Embryonic facial prominence (tissue), 1 donor: ENCODE data around the gene ABI3.

Source experiments
- DNase-seq: peaks from one replicate; pipeline ENCODE4 v3.0.0-alpha.2; 2016; ENCODE audit errors: extremely low spot score

The ABI3 gene

GRCh38 chr17:49225554-49226236 is 15.2 kb downstream of the ABI3 start:
- no peak for DNase-seq

DNA sequence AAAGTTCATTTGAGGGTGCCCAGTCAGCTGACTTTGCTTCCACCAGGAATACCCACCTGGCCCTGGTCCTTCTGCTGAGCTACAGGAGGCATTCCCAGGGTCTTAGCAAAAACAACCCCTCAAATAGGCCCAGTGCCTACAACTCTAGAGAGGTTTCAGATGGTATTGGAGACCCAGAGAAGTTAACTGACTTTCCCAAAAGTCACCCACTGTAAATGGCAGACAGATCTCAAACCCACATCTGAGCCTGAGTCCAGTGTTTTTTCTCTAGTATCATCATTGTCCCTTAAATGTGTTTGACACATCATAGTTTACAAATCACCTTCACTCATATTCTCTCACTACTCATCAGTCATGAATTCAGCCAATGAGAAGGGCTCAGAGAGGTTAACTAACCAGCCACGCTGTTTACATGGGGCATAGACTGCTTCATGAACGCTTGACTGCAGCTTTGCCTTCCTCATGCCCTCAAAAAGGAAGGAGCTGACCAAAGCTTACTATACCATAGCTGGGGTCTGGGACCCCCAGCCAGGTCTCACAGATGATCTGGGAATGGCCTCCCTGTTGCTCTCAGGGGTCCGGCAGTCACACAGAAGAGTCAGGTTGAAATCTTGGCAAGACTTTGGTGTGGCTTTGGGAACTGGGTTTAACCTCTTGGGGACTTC is 16.4 kb downstream of the ABI3 start:
- DNase-seq = no peak

DNA sequence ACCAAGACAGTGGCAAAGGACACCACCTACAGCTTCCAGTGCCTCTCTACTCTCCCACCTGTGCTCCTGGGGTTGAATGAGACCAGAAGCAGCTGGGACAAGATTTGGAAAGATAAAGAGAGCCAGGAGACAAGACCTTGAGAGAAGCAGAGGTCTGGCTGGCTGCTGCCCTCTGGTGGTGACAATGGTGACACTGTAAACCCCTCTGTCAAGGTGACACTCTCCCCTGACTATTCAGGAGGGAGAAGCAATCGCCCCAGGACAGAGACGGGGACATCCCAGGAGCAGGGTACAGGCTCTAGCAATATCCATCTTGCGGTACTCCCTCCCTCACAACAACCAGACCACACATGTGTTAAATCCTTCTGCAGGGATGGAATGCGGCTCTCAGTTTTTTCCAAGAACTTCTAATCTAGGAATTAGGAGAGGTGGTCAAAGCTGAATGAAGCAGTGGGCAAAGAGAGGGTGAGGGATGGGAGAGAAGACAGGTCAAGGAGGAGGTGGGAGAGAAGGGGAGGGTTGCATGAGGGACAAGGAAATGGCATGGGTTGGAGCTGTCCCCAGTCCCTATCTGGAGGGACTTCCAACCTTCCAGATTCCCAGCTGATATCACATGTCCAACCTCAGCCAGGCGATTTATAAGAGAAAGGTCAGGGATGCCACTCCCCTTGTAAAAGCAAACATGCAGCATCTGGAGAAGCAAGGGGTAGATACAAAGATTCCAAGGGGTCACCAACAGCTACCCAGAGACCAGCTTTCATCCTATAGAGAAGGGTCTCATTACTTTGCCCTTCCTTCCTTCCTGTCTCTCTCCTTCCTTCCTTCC is 17.1 kb downstream of the ABI3 start:
- DNase-seq = no peak

GRCh38 chr17:49229076-49229804 is 18.7 kb downstream of the ABI3 start:
- DNase-seq = no peak

- no peak for DNase-seq
Observed at GRCh38 chr17:49229805-49230600, 19.5 kb downstream of the ABI3 start.

DNA sequence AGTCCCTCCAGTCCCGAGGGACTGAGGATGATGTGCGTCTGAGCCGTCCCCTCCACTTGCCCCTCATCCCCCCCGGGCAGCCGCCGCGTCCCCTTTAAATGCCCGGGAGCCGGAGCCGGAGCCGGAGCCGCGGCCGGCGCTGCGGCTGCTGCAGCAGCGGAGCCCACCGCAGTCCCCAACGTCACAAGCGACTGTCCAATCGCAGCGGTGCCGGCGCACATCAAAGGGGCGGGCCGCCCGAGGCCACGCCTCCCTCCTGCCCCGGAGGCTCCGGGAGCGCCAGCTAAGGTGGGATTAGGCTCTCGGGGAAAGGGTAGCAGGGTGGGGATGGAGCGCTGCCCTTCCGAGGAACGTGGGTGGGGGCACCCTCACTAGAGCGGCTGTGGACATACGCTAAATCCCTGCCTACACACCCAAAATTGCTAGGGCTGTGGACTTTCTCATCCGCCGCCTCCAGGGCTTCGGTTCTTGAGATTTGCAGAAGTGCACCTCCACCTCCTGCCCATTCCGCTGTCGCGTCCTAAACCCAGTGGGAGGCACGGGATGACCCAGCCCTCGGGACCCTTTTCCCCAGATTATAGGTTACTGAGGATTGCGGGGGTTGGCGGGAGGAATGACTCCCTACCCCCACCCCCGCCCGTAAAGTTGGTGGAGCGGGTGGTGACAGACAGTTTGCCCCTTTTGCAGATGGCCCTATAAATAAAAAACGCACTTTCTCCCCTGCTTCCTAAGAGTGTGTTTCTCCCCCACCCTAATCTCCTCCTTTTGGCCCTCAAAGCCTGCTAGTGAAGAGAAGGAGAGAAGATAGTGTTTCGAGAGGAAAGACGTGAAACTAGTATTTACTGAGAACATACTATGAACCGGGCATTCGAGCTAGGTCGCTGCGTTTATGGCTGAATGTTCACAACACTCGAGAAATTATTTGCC is 20.4 kb downstream of the ABI3 start, which contains the start of gene PHOSPHO1:
Gene PHOSPHO1, minus strand, starts transcription at position 152 of the 927 bp plus-strand sequence. CDS start 4,096 bp downstream, outside the sequence.
- peak; percentile 37 for DNase-seq

GRCh38 chr17:49231563-49231894 is 21.0 kb downstream of the ABI3 start:
- DNase-seq = no peak

GRCh38 chr17:49234509-49235080 is 24.1 kb downstream of the ABI3 start:
- no peak for DNase-seq

- no peak for DNase-seq
Observed at GRCh38 chr17:49235896-49236295, 25.4 kb downstream of the ABI3 start.

DNA sequence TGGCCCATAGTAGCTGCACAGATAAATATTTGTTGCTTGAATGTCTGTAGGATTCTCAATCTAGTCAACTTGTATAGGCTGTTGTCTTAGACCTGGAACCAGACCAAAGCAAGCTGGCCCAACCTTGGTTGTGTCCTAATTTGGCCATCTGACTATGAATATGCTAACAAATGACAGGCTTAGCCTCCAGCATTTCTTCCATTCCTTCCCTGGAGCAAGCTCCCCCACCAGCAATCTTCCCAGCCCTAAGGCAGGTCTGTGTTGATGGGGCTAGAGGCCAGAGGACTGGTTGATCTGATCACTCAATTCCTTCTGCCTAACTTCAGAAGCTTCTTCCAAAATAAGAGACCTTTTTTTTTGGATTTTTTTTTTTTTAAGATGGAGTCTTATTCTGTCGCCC is 29.5 kb downstream of the ABI3 start:
- no peak for DNase-seq

DNA sequence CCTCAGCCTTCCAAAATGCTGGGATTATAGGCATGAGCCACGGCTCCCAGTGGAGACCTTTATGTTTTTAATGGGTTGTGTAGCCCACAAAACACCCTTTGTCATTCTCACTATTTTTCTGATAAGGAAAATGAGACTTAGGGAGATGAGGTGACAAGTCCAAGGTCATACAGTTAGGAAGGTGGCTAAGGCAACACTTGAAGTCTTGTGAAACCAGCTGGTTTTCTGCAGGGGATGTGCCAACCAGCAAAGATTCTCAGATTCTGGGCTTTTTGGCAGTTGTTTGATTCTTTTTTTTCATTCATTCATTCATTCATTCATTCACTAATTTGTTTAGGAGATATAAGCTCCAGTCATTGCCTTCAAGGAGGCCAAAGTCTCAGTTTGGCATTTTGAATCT is 30.1 kb downstream of the ABI3 start:
- DNase-seq = no peak

DNA sequence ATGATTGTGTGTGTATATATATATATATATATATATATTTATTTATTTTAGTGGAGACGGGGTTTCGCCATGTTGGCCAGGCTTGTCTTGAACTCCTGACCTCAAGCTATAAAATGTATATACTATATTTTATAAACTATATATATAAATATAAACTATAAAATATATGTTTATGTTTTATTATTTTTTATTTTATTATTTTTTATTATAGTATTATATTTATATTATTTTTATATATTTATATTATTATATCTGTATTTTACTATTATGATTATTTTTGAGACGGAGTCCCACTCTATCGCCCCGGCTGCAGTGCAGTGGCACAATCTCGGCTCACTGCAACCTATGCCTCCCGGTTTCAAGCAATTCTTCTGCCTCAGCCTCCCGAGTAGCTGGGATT is 30.5 kb downstream of the ABI3 start:
- no peak for DNase-seq

DNA sequence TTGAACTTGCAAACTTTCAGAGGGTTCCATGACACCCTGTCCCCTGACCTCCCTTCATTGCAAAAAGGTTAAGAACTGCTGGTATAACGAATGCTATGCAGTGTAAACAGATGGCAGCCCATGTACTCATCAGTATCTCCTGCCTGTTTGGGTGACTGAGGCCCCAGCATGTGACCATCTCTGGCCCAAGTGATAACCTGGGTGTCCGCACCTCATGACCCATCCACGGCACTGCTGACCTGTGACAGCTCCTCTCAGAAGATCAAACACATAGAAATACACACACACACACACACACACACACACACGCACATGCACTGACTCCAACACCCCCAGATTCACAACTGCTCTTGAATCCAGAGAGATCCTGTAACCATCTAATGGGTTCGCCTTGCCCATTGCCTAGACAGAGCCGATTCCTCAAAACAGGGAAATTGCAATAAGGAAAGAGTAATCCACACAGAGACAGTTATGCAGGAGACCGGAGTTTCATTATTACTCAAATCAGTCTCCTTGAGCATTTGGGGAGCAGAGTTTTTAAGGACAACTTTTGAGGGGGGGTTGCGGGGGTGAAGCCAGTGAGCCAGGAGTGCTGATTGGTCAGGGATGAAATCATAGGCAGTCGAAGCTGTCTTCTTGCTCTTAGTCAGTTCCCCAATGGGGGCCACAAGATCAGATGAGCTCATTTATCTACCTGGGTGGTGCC is 31.3 kb downstream of the ABI3 start:
- no peak for DNase-seq

DNA sequence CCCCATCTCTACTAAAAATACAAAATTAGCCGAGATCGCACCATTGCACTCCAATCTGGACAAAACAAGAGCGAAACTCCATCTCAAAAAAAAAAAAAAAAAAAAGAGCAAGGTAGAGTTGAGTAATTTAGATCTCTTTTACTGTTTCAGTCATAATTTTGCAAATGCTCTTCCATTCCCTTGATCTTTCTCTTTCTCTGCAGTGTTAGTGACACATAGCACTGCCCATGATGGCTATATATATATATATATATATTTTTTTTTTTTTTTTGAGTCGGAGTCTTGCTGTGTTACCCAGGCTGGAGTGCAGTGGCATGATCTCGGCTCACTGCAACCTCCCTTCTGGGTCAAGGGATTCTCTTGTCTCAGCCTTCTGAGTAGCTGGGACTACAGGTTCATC is 32.3 kb downstream of the ABI3 start:
- no peak for DNase-seq

DNA sequence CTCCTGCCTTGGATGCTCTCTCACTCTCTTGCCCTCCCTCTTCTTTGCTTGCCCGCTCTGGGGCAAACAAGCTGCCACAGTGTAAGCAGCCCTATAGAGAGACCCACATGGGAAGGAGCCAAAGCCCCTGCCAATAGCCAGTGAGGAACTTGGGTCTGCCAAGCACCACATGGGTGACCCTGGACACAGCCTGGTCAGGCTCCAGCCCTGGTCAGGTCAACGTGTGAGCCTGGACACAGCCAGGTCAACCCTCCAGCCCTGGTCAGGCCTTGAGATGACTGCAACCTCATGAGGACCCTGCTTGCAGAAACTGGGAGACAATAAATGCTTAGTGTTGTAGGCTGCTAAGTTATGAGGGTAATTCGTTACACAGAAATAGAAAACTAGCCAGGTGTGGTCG is 34.3 kb downstream of the ABI3 start:
- no peak for DNase-seq

DNA sequence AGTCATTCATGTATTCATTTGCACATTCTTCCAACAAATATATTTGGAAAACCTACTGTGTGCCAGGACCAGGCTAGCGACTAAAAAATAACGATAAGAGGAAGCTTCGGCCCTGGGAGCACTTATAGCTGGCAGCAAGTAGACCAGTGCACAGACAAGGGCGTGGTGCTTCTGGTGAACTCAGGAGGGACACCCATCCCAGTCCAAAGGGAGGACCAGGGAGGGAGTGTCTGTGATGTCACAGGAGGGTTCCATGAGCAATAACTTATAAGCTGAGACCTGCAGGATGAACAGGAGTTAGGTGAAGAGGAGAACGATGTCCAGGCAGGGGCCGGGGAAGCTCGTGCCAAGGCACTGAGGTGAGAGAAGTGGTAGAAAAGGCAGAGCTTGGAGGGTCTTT is 37.4 kb downstream of the ABI3 start:
- no peak for DNase-seq

DNA sequence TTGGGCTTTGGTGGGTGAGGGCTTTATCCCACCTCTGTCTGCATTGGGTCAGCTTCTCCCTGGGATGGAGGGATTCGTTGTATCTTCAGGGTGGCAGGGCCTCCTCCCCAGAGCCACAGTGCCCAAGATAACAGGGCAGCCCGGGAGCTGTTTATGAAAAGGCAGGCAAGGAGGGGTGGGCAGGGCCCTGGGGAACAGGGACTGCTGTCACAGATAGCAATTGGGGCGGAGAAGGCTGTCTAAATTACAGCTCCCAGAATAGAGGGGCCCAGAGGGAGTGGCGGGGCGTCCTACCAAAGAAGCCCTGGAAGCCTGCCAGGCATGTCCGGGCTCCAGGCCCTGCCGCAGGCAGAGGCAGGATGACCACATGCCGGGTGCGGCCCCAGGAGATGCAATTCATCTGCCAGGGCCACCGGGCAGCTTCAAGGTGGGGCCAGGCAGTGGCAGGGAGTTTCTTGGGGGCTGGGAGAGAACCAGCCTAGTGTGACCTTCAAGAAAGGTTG is 38.8 kb downstream of the ABI3 start:
- DNase-seq = no peak

DNA sequence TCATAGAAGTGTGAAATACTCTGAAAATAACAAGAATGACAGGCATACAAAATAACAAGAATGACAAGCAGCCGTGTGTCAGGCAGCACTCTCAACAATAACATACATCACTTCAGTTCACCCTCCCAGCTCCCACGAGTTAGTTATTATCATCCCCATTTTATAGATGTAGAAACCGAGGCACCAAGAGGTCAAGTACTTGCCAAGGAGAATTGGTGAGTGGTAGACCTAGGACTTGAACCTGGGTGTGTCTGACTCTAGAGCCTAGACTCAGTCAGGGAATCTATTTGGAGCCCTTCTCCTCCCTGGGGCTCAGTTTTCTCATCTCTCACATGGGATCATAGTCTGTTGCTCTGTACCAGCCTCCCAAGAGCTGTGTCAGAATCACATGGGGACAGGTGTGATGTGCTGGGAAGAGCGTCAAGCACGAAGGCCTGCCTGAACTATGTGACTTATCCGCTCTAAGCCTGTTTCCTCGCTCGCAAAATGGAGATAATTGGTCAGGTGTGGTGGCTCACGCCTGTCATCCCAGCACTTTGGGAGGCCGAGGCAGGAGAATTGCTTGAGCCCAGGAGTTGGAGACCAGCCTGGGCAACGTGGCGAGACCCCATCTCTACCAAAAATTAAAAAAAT is 39.5 kb downstream of the ABI3 start:
- no peak for DNase-seq
